ENCODE measurements around the gene LRP10.

- TF ChIP-seq CTCF (IDR thresholded peaks at IDR 0.05 in 2 of 3, conservative IDR thresholded peaks at IDR 0.05 in 1 of 3; ENCODE audit: borderline replicate concordance in 1 of 3, insufficient read depth in 1 of 3, low read depth in 2 of 3, low read length in 2 of 3): no peak
- TF ChIP-seq SP1 (IDR thresholded peaks at IDR 0.05; ENCODE audit: low read depth): peak; percentile 82
- TF ChIP-seq POLR2A (IDR thresholded peaks at IDR 0.05; ENCODE audit: borderline replicate concordance, extremely low read depth, insufficient read depth, insufficient read length): no peak
- peak; percentile 13 for TF ChIP-seq YY1 (IDR thresholded peaks at IDR 0.05; ENCODE audit: extremely low read depth, insufficient replicate concordance, low read depth, low read length)
- no peak for TF ChIP-seq FOSL1 (IDR thresholded peaks at IDR 0.05; ENCODE audit: low read depth)
- no peak for TF ChIP-seq EZH2phosphoT487 (IDR thresholded peaks at IDR 0.05; ENCODE audit: borderline replicate concordance)
- no peak for TF ChIP-seq CEBPB (IDR thresholded peaks at IDR 0.05; ENCODE audit: low read depth)
- no peak; the same call in 1 of the 2 replicates for TF ChIP-seq SIN3A (IDR thresholded peaks at IDR 0.05; ENCODE audit: low read depth)
- no peak for TF ChIP-seq EZH2 (IDR thresholded peaks at IDR 0.05)
- peak; percentile 26; the same call in 1 of the 2 replicates for TF ChIP-seq POLR2AphosphoS5 (IDR thresholded peaks at IDR 0.05; ENCODE audit: low read depth, low read length)
- no peak for TF ChIP-seq REST (IDR thresholded peaks at IDR 0.05; ENCODE audit: low read depth)
- no peak for TF ChIP-seq RAD21 (IDR thresholded peaks at IDR 0.05; ENCODE audit: low read depth)
Observed at GRCh38 chr14:22887260-22887989, 15.9 kb downstream of the LRP10 start.
